A549 (cell line): Measurements from ENCODE around the gene ZNF469.

Experiments
- CHD4 ChIP-seq: fragments of 200-600 bp; sonication (generic); IDR thresholded peaks from 2 replicates; pipeline ENCODE4 v1.6.1; 2016; ENCODE audit warnings: antibody characterized with exemption, mild to moderate bottlenecking, borderline replicate concordance
- EHMT2 ChIP-seq: fragments of 200-600 bp; sonication (generic); IDR thresholded peaks from 2 replicates; pipeline ENCODE4 v1.6.1; 2016; ENCODE audit warnings: antibody characterized with exemption, low read depth, mild to moderate bottlenecking, moderate library complexity
- GATA3 ChIP-seq: IDR thresholded peaks from 2 replicates; pipeline ENCODE4 v1.6.1; 2012; ENCODE audit warnings: borderline replicate concordance
- HEYL ChIP-seq: fragments of 250-450 bp; sonication (Bioruptor Pico); IDR thresholded peaks from 2 replicates; pipeline ENCODE4 v1.8.0; 2021; ENCODE audit warnings: mild to moderate bottlenecking, moderate library complexity
- JUNB ChIP-seq: fragments of >200 bp; sonication (Bioruptor Twin); formaldehyde crosslinking; IDR thresholded peaks from 2 replicates; pipeline ENCODE4 v1.6.1; 2016
- KDM1A ChIP-seq: fragments of 200-600 bp; sonication (generic); IDR thresholded peaks from 2 replicates; pipeline ENCODE4 v1.6.1; 2016; ENCODE audit warnings: low read depth, mild to moderate bottlenecking
- MAFK ChIP-seq: fragments of 450-650 bp; IDR thresholded peaks from 2 replicates; pipeline ENCODE4 v1.6.1; 2014; ENCODE audit not compliant: partially characterized antibody
- POLR2A ChIP-seq: IDR thresholded peaks from 2 replicates; pipeline ENCODE4 v1.6.1; 2012; ENCODE audit warnings: mild to moderate bottlenecking, low read length
- RAD21 ChIP-seq, 2 experiments: fragments of >200 bp in 1 of 2; sonication (Bioruptor Twin) in 1 of 2; formaldehyde crosslinking in 1 of 2; IDR thresholded peaks in 1 of 2; conservative IDR thresholded peaks in 1 of 2; 2 replicates in 1 of 2; 3 replicates in 1 of 2; pipeline ENCODE4 v1.6.1; 2012 to 2018; ENCODE audit warnings: inconsistent platforms in 1 of 2
- TP53 ChIP-seq: fragments of 250-450 bp; sonication (Bioruptor Pico); IDR thresholded peaks from 2 replicates; pipeline ENCODE4 v1.5.0; 2021; ENCODE audit warnings: mild to moderate bottlenecking, moderate library complexity
- TF ChIP-seq, protein P1 (sequence below): fragments of >200 bp; sonication (Bioruptor Twin); formaldehyde crosslinking; IDR thresholded peaks from 3 replicates; pipeline ENCODE4 v1.5.1; 2016
- TF ChIP-seq, protein P2 (sequence below): fragments of 450-650 bp; IDR thresholded peaks from 2 replicates; pipeline ENCODE4 v1.6.1; 2014; ENCODE audit warnings: antibody characterized with exemption

DNA sequence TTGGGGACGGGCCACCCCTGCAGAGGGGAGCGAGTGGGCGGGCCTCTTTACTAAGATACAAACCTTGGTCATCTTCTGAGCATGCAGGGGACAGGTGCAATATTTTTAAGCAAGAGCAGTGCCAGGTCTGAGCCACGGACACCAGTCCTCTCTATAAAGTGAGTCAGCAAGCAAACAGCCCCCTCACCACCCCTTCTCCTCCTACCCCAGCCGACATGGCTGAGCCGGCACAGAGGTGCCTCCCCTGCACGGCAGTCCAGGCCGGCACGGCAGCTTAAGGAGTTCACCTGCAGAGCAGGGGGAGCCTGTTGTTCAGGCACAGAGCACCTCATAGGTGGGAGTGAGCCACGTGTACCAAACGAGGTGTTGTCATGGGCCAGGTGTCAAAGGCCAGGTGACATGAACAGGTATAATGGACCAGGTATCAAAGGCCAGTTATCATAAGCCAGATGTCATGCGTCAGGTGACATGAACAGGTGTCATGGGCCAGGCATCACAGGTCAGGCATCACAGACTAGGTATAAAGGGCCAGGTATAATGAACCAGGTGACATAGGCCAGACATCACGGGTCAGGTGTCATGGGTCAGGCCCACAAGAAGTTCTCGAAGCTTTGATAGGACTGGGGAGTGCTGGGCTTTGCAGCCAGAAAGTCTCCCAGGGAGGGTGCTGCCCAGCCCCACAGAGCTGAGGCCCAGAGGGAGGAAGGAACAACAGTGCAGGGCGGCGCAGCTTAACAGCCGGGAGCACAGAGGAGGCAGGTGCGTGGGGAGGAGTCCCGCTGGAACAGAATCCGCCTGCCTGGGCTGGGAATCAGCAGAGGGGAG is 42.6 kb upstream of the ZNF469 start:
- TF ChIP-seq JUNB (no peak), POLR2A (no peak), MAFK (no peak), RAD21 (conservative IDR thresholded peaks at IDR 0.05 in 1 of 2, IDR thresholded peaks at IDR 0.05 in 1 of 2) (no peak), GATA3 (no peak), TP53 (no peak), CHD4 (no peak), KDM1A (no peak), EHMT2 (no peak), HEYL (CRISPR knock-in tag) (no peak)
- TF ChIP-seq, protein P1, sequence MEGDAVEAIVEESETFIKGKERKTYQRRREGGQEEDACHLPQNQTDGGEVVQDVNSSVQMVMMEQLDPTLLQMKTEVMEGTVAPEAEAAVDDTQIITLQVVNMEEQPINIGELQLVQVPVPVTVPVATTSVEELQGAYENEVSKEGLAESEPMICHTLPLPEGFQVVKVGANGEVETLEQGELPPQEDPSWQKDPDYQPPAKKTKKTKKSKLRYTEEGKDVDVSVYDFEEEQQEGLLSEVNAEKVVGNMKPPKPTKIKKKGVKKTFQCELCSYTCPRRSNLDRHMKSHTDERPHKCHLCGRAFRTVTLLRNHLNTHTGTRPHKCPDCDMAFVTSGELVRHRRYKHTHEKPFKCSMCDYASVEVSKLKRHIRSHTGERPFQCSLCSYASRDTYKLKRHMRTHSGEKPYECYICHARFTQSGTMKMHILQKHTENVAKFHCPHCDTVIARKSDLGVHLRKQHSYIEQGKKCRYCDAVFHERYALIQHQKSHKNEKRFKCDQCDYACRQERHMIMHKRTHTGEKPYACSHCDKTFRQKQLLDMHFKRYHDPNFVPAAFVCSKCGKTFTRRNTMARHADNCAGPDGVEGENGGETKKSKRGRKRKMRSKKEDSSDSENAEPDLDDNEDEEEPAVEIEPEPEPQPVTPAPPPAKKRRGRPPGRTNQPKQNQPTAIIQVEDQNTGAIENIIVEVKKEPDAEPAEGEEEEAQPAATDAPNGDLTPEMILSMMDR: no peak
- TF ChIP-seq, protein P2, sequence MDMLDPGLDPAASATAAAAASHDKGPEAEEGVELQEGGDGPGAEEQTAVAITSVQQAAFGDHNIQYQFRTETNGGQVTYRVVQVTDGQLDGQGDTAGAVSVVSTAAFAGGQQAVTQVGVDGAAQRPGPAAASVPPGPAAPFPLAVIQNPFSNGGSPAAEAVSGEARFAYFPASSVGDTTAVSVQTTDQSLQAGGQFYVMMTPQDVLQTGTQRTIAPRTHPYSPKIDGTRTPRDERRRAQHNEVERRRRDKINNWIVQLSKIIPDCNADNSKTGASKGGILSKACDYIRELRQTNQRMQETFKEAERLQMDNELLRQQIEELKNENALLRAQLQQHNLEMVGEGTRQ: no peak
